Activated CD4-positive, alpha-beta T cell treated with anti-CD3 and anti-CD28 coated beads, Interleukin-2, amount 10 ng/mL, durations not matched to agents 24 days and 14 days (primary cell): ENCODE measurements around the gene DOCK3. TPM values are rescaled to one million over a fixed set of nuclear protein-coding genes. Genes with fewer than 3 reads are reported as not detected.
"Not testable (repeated sequence)": the region's sequence is repeated elsewhere in the genome, so short reads cannot be mapped to it uniquely, and the experiment has no call there.

Source experiments
- DNase-seq: peaks from one replicate; pipeline ENCODE4 v3.0.0; 2022
- H3K27ac Mint-ChIP-seq: one replicate; pipeline ENCODE4 v1.8.0; 2022; ENCODE audit warnings: mild to moderate bottlenecking, mixed read lengths
- H3K27me3 Mint-ChIP-seq: one replicate; pipeline ENCODE4 v1.8.0; 2022; ENCODE audit warnings: mixed read lengths
- H3K36me3 Mint-ChIP-seq: one replicate; pipeline ENCODE4 v1.8.0; 2022; ENCODE audit warnings: low read depth, mild to moderate bottlenecking, mixed read lengths
- H3K4me1 Mint-ChIP-seq: one replicate; pipeline ENCODE4 v1.8.0; 2021; ENCODE audit warnings: mixed read lengths
- H3K4me3 Mint-ChIP-seq: one replicate; pipeline ENCODE4 v1.8.0; 2022; ENCODE audit warnings: mild to moderate bottlenecking, moderate library complexity, mixed read lengths
- H3K9me3 Mint-ChIP-seq: one replicate; pipeline ENCODE4 v1.8.0; 2021; ENCODE audit warnings: mixed read lengths
- intact Hi-C: fragments of 100-400 bp; cut with micrococcal nuclease; formaldehyde crosslinking; loops from one replicate; pipeline ENCODE4 v1.15.1; 2023
- total RNA-seq: library from RNA; stranded (reverse); gene quantifications from 2 replicates; pipeline ENCODE4 v1.2.3, GENCODE V29; 2022

DOCK3 gene
- total RNA-seq, 1 donor from 2014 or later: 1.8 TPM

GRCh38 chr3:51242939-51243338 is 568.2 kb downstream of the DOCK3 start:
- no peak overlapping the region for H3K4me3 Mint-ChIP-seq
- no peaks in the 10 kb centered on the region for H3K4me1 Mint-ChIP-seq

GRCh38 chr3:51243924-51244323 is 569.2 kb downstream of the DOCK3 start:
- Mint-ChIP-seq H3K27ac (no peak overlapping the region), H3K4me1 (no peaks in the 10 kb centered on the region), H3K27me3 (peaks cover 4% of the 10 kb centered on the region), H3K36me3 (no peaks in the 10 kb centered on the region), H3K9me3 (peaks cover 12% of the 10 kb centered on the region), H3K4me3 (no peak overlapping the region)
- no peak for DNase-seq
- intact Hi-C loops: no loop called here

More at GRCh38 chr3:51242939-51243338, 568.2 kb downstream of the DOCK3 start:
- Mint-ChIP-seq H3K27me3 (peaks cover 4% of the 10 kb centered on the region), H3K36me3 (peaks cover 2% of the 10 kb centered on the region), H3K27ac (no peak overlapping the region), H3K9me3 (peaks cover 15% of the 10 kb centered on the region)
- intact Hi-C loops: no loop called here
- no peak for DNase-seq

- H3K9me3 Mint-ChIP-seq: peaks cover 4% of the 10 kb centered on the region
- H3K27ac Mint-ChIP-seq: no peak overlapping the region
These were observed 571.1 kb downstream of the DOCK3 start for GRCh38 chr3:51245867-51246266.

GRCh38 chr3:51257870-51258269 is 583.1 kb downstream of the DOCK3 start:
- H3K27ac Mint-ChIP-seq: no peak overlapping the region
- H3K4me1 Mint-ChIP-seq: no peaks in the 10 kb centered on the region
- intact Hi-C loops: no loop called here
- peaks cover 2% of the 10 kb centered on the region for H3K9me3 Mint-ChIP-seq
- no peak overlapping the region for H3K4me3 Mint-ChIP-seq
- no peaks in the 10 kb centered on the region for H3K36me3 Mint-ChIP-seq
- no peak for DNase-seq
- H3K27me3 Mint-ChIP-seq: peaks cover 3% of the 10 kb centered on the region

More at GRCh38 chr3:51245867-51246266, 571.1 kb downstream of the DOCK3 start:
- no peak for DNase-seq
- Mint-ChIP-seq H3K36me3 (no peaks in the 10 kb centered on the region), H3K4me1 (no peaks in the 10 kb centered on the region), H3K27me3 (no peaks in the 10 kb centered on the region), H3K4me3 (no peak overlapping the region)
- intact Hi-C loops: no loop called here

- H3K36me3 Mint-ChIP-seq, DNase-seq, H3K4me3 Mint-ChIP-seq, H3K4me1 Mint-ChIP-seq, H3K27ac Mint-ChIP-seq, intact Hi-C loops, H3K27me3 Mint-ChIP-seq: not testable (repeated sequence)
- H3K9me3 Mint-ChIP-seq: peaks cover 12% of the 10 kb centered on the region
These were observed 589.4 kb downstream of the DOCK3 start for GRCh38 chr3:51264166-51264565.

GRCh38 chr3:51268132-51268531 is 593.4 kb downstream of the DOCK3 start:
- Mint-ChIP-seq H3K9me3 (peaks cover 12% of the 10 kb centered on the region), H3K4me3 (no peak overlapping the region), H3K36me3 (no peaks in the 10 kb centered on the region), H3K27me3 (no peaks in the 10 kb centered on the region), H3K4me1 (peaks cover 8% of the 10 kb centered on the region), H3K27ac (no peak overlapping the region)
- no peak for DNase-seq
- intact Hi-C loops: no loop called here

- Mint-ChIP-seq H3K4me3 (no peak overlapping the region), H3K9me3 (peaks cover 7% of the 10 kb centered on the region), H3K36me3 (no peaks in the 10 kb centered on the region), H3K27me3 (no peaks in the 10 kb centered on the region), H3K27ac (no peak overlapping the region), H3K4me1 (peaks cover 8% of the 10 kb centered on the region)
- intact Hi-C loops: no loop called here
- no peak for DNase-seq
These were observed 594.7 kb downstream of the DOCK3 start for GRCh38 chr3:51269466-51269865.

- H3K36me3 Mint-ChIP-seq: no peaks in the 10 kb centered on the region
- H3K4me3 Mint-ChIP-seq: no peak overlapping the region
- no peak for DNase-seq
- H3K9me3 Mint-ChIP-seq: peaks cover 4% of the 10 kb centered on the region
- intact Hi-C loops: no loop called here
- H3K27ac Mint-ChIP-seq: no peak overlapping the region
- no peaks in the 10 kb centered on the region for H3K27me3 Mint-ChIP-seq
- peaks cover 8% of the 10 kb centered on the region for H3K4me1 Mint-ChIP-seq
These were observed 595.8 kb downstream of the DOCK3 start for GRCh38 chr3:51270559-51270958.

GRCh38 chr3:51271172-51271571 is 596.4 kb downstream of the DOCK3 start:
- Mint-ChIP-seq H3K4me1 (peaks cover 8% of the 10 kb centered on the region), H3K9me3 (peaks cover under 1% of the 10 kb centered on the region), H3K27me3 (no peaks in the 10 kb centered on the region), H3K36me3 (no peaks in the 10 kb centered on the region), H3K4me3 (no peak overlapping the region), H3K27ac (no peak overlapping the region)
- DNase-seq: no peak
- intact Hi-C loops: no loop called here

GRCh38 chr3:51274052-51274451 is 599.3 kb downstream of the DOCK3 start:
- H3K27me3 Mint-ChIP-seq: no peaks in the 10 kb centered on the region
- no peak overlapping the region for H3K4me3 Mint-ChIP-seq
- H3K27ac Mint-ChIP-seq: no peak overlapping the region
- intact Hi-C loops: no loop called here
- H3K9me3 Mint-ChIP-seq: no peaks in the 10 kb centered on the region
- peaks cover 8% of the 10 kb centered on the region for H3K4me1 Mint-ChIP-seq
- no peak for DNase-seq
- no peaks in the 10 kb centered on the region for H3K36me3 Mint-ChIP-seq

- no peaks in the 10 kb centered on the region for H3K36me3 Mint-ChIP-seq
- no peak for DNase-seq
- no peak overlapping the region for H3K4me3 Mint-ChIP-seq
- H3K27me3 Mint-ChIP-seq: no peaks in the 10 kb centered on the region
- H3K27ac Mint-ChIP-seq: no peak overlapping the region
- intact Hi-C loops: no loop called here
- H3K9me3 Mint-ChIP-seq: no peaks in the 10 kb centered on the region
- peaks cover 8% of the 10 kb centered on the region for H3K4me1 Mint-ChIP-seq
These were observed 600.5 kb downstream of the DOCK3 start for GRCh38 chr3:51275111-51275805.

- Mint-ChIP-seq H3K9me3 (no peaks in the 10 kb centered on the region), H3K27me3 (no peaks in the 10 kb centered on the region), H3K36me3 (no peaks in the 10 kb centered on the region), H3K4me3 (no peak overlapping the region), H3K27ac (no peak overlapping the region), H3K4me1 (peaks cover 3% of the 10 kb centered on the region)
- DNase-seq: no peak
- intact Hi-C loops: no loop called here
These were observed 601.3 kb downstream of the DOCK3 start for GRCh38 chr3:51276046-51276445.

GRCh38 chr3:51279448-51279847 is 604.7 kb downstream of the DOCK3 start:
- Mint-ChIP-seq H3K9me3 (no peaks in the 10 kb centered on the region), H3K4me3 (no peak overlapping the region), H3K27me3 (no peaks in the 10 kb centered on the region), H3K27ac (no peak overlapping the region), H3K36me3 (no peaks in the 10 kb centered on the region), H3K4me1 (no peaks in the 10 kb centered on the region)
- intact Hi-C loops: no loop called here
- DNase-seq: no peak

GRCh38 chr3:51280176-51280575 is 605.4 kb downstream of the DOCK3 start:
- Mint-ChIP-seq H3K27ac (no peak overlapping the region), H3K9me3 (no peaks in the 10 kb centered on the region), H3K4me3 (no peak overlapping the region), H3K36me3 (no peaks in the 10 kb centered on the region), H3K4me1 (no peaks in the 10 kb centered on the region), H3K27me3 (no peaks in the 10 kb centered on the region)
- DNase-seq: no peak
- intact Hi-C loops: no loop called here

- intact Hi-C loops: no loop called here
- no peaks in the 10 kb centered on the region for H3K4me1 Mint-ChIP-seq
- H3K36me3 Mint-ChIP-seq: no peaks in the 10 kb centered on the region
- H3K27ac Mint-ChIP-seq: no peak overlapping the region
- no peak overlapping the region for H3K4me3 Mint-ChIP-seq
- peaks cover 5% of the 10 kb centered on the region for H3K9me3 Mint-ChIP-seq
- DNase-seq: no peak
- no peaks in the 10 kb centered on the region for H3K27me3 Mint-ChIP-seq
These were observed 608.2 kb downstream of the DOCK3 start for GRCh38 chr3:51282931-51283330.
